SHP77 treated with DMSO at 0.1 percent for 48 hours (cell line): ENCODE measurements around the gene KIAA0408.
"Not testable (repeated sequence)": the region's sequence is repeated elsewhere in the genome, so short reads cannot be mapped to it uniquely, and the experiment has no call there.

Source experiments
- DNase-seq: peaks from one replicate; lab custom pipeline; 2025; lab: John Stamatoyannopoulos, UW

KIAA0408 gene

DNA sequence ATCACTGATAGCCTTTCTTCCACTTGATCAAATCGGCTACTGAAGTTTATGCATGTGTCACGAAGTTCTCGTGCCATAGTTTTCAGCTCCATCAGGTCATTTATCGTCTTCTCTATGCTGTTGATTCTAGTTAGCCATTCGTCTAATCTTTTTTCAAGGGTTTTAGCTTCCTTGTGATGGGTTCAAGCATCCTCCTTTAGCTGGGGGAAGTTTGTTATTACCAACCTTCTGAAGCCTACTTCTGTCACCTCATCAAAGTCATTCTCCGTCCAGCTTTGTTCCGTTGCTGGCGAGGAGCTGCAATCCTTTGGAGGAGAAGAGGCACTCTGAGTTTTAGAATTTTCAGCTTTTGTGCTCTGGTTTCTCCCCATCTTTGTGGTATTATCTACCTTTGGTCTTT lies 47.2 kb downstream of the KIAA0408 start:
- not testable (repeated sequence) for DNase-seq
